ENCODE data around the gene DCDC2C. TPM values are rescaled to one million over a fixed set of nuclear protein-coding genes. Genes with fewer than 3 reads are reported as not detected.
A peak's percentile ranks its signal among the peaks of the same experiment; 100 is the strongest.

DCDC2C gene
- total RNA-seq, 8 experiments from 2014 or later, result not detected

GRCh38 chr2:3705782-3706181 lies 2.4 kb downstream of the DCDC2C start:
- Histone ChIP-seq H3K4me3 (no peak overlapping the region), H3K27ac (no peak overlapping the region), H3K4me1 (replicated peaks in 1 of 2) (peaks cover 18 to 23% of the 10 kb centered on the region in 2 donors)
- peak in 1 of 8 experiments; percentile 64 for ATAC-seq (replicated peaks in 6 of 8)
- WGBS, 10 experiments, result 0 to 60% (median 18%) methylated on average over 1 to 2 of the region's 2 CpGs
- in situ Hi-C loops (cut with MboI; ENCODE audit: low pct_unique_long_range_greater_than_20kb in 2 of 9, low sequenced_read_pairs in 9 of 9, unreplicated experiment in 9 of 9), result no loop called here

- ATAC-seq (replicated peaks in 6 of 8), result no peak
- in situ Hi-C loops (cut with MboI; ENCODE audit: low pct_unique_long_range_greater_than_20kb in 2 of 9, low sequenced_read_pairs in 9 of 9, unreplicated experiment in 9 of 9), result no loop called here
- no peak overlapping the region for H3K27ac ChIP-seq
- 0 to 83% (median 0%) methylated on average over 1 to 2 of the region's 5 CpGs; no CpG with 5 or more reads in 5 of the 10 experiments for WGBS, 10 experiments
- no peak overlapping the region for H3K4me3 ChIP-seq
- peaks cover 18 to 23% of the 10 kb centered on the region in 2 donors for H3K4me1 ChIP-seq (replicated peaks in 1 of 2)
Observed at GRCh38 chr2:3706892-3707291, 3.5 kb downstream of the DCDC2C start.

- in situ Hi-C loops (cut with MboI; ENCODE audit: low pct_unique_long_range_greater_than_20kb in 2 of 9, low sequenced_read_pairs in 9 of 9, unreplicated experiment in 9 of 9), result no loop called here
- Histone ChIP-seq H3K27ac (no peak overlapping the region), H3K4me1 (replicated peaks in 1 of 2) (peaks cover 18 to 23% of the 10 kb centered on the region in 2 donors), H3K4me3 (no peak overlapping the region)
- 43 to 100% (median 89%) methylated on average over 2 to 4 of the region's 4 CpGs; no CpG with 5 or more reads in 3 of the 10 experiments for WGBS, 10 experiments
- ATAC-seq (replicated peaks in 6 of 8), result no peak
Observed at GRCh38 chr2:3708576-3708975, 5.2 kb downstream of the DCDC2C start.

- Histone ChIP-seq H3K4me1 (replicated peaks in 1 of 2) (peaks cover 18 to 23% of the 10 kb centered on the region in 2 donors), H3K4me3 (no peak overlapping the region), H3K27ac (no peak overlapping the region)
- WGBS, 10 experiments, result 0 to 94% (median 87%) methylated on average over 2 to 6 of the region's 6 CpGs; no CpG with 5 or more reads in 1 of the 10 experiments
- no peak for ATAC-seq (replicated peaks in 6 of 8)
- in situ Hi-C loops (cut with MboI; ENCODE audit: low pct_unique_long_range_greater_than_20kb in 2 of 9, low sequenced_read_pairs in 9 of 9, unreplicated experiment in 9 of 9), result no loop called here
Observed at GRCh38 chr2:3709225-3709624, 5.8 kb downstream of the DCDC2C start.

- H3K27ac ChIP-seq, result no peak overlapping the region
- 4 to 100% (median 77%) methylated on average over 1 to 3 of the region's 3 CpGs; no CpG with 5 or more reads in 2 of the 10 experiments for WGBS, 10 experiments
- in situ Hi-C loops (cut with MboI; ENCODE audit: low pct_unique_long_range_greater_than_20kb in 2 of 9, low sequenced_read_pairs in 9 of 9, unreplicated experiment in 9 of 9), result no loop called here
- ATAC-seq (replicated peaks in 6 of 8), result peak in 2 of 8 experiments; percentile 16 to 19
- no peaks in the 10 kb centered on the region for H3K4me1 ChIP-seq (replicated peaks in 1 of 2)
- H3K4me3 ChIP-seq, result no peak overlapping the region
Observed at GRCh38 chr2:3712424-3712823, 9.0 kb downstream of the DCDC2C start.

- H3K4me1 ChIP-seq (replicated peaks in 1 of 2), result no peaks in the 10 kb centered on the region
- 0 to 86% (median 72%) methylated on average over 1 to 7 of the region's 10 CpGs; no CpG with 5 or more reads in 1 of the 10 experiments for WGBS, 10 experiments
- H3K4me3 ChIP-seq, result no peak overlapping the region
- no peak overlapping the region for H3K27ac ChIP-seq
- in situ Hi-C loops (cut with MboI; ENCODE audit: low pct_unique_long_range_greater_than_20kb in 2 of 9, low sequenced_read_pairs in 9 of 9, unreplicated experiment in 9 of 9), result no loop called here
- ATAC-seq (replicated peaks in 6 of 8), result peak in 3 of 8 experiments; percentile 62 to 96 (median 65)
Observed at GRCh38 chr2:3712831-3713503, 9.6 kb downstream of the DCDC2C start.

- H3K27ac ChIP-seq, result no peak overlapping the region
- no peak for ATAC-seq (replicated peaks in 6 of 8)
- in situ Hi-C loops (cut with MboI; ENCODE audit: low pct_unique_long_range_greater_than_20kb in 2 of 9, low sequenced_read_pairs in 9 of 9, unreplicated experiment in 9 of 9), result no loop called here
- no peaks in the 10 kb centered on the region for H3K4me1 ChIP-seq (replicated peaks in 1 of 2)
- no peak overlapping the region for H3K4me3 ChIP-seq
- WGBS, 10 experiments, result 12 to 87% (median 43%) methylated on average over 3 to 8 of the region's 8 CpGs; no CpG with 5 or more reads in 2 of the 10 experiments
Observed at GRCh38 chr2:3718679-3719078, 15.3 kb downstream of the DCDC2C start.

- Histone ChIP-seq H3K27ac (no peak overlapping the region), H3K4me3 (no peak overlapping the region), H3K4me1 (replicated peaks in 1 of 2) (peaks cover 16 to 22% of the 10 kb centered on the region in 2 donors)
- no peak for ATAC-seq (replicated peaks in 6 of 8)
- in situ Hi-C loops (cut with MboI; ENCODE audit: low pct_unique_long_range_greater_than_20kb in 2 of 9, low sequenced_read_pairs in 9 of 9, unreplicated experiment in 9 of 9), result loop anchor here in 1 of 9 experiments (25.0 kb wide), 1 partner anchor 1037 kb away; no protein-coding TSS in a partner anchor
- WGBS, 10 experiments, result 80 to 90% methylated on average over 1 to 2 of the region's 11 CpGs; no CpG with 5 or more reads in 8 of the 10 experiments
Observed at GRCh38 chr2:3725002-3725401, 21.6 kb downstream of the DCDC2C start.

- Histone ChIP-seq H3K4me3 (no peak overlapping the region), H3K27ac (no peak overlapping the region), H3K4me1 (replicated peaks in 1 of 2) (peaks cover 16 to 22% of the 10 kb centered on the region in 2 donors)
- WGBS, 10 experiments, result 12 to 85% (median 79%) methylated on average over 2 to 12 of the region's 23 CpGs; no CpG with 5 or more reads in 1 of the 10 experiments
- no peak for ATAC-seq (replicated peaks in 6 of 8)
- in situ Hi-C loops (cut with MboI; ENCODE audit: low pct_unique_long_range_greater_than_20kb in 2 of 9, low sequenced_read_pairs in 9 of 9, unreplicated experiment in 9 of 9), result loop anchor here in 1 of 9 experiments (25.0 kb wide), 1 partner anchor 1037 kb away; no protein-coding TSS in a partner anchor
Observed at GRCh38 chr2:3725458-3726250, 22.3 kb downstream of the DCDC2C start.

GRCh38 chr2:3726511-3726910 lies 23.1 kb downstream of the DCDC2C start:
- ATAC-seq (replicated peaks in 6 of 8), result no peak
- H3K4me3 ChIP-seq, result no peak overlapping the region
- 60 to 100% (median 82%) methylated on average over 1 to 2 of the region's 10 CpGs; no CpG with 5 or more reads in 5 of the 10 experiments for WGBS, 10 experiments
- in situ Hi-C loops (cut with MboI; ENCODE audit: low pct_unique_long_range_greater_than_20kb in 2 of 9, low sequenced_read_pairs in 9 of 9, unreplicated experiment in 9 of 9), result loop anchor here in 1 of 9 experiments (25.0 kb wide), 1 partner anchor 1036 kb away; no protein-coding TSS in a partner anchor
- H3K27ac ChIP-seq, result no peak overlapping the region
- H3K4me1 ChIP-seq (replicated peaks in 1 of 2), result peaks cover 16 to 22% of the 10 kb centered on the region in 2 donors

GRCh38 chr2:3727397-3728045 lies 24.1 kb downstream of the DCDC2C start:
- in situ Hi-C loops (cut with MboI; ENCODE audit: low pct_unique_long_range_greater_than_20kb in 2 of 9, low sequenced_read_pairs in 9 of 9, unreplicated experiment in 9 of 9), result loop anchor here in 1 of 9 experiments (25.0 kb wide), 1 partner anchor 1035 kb away; no protein-coding TSS in a partner anchor
- peak in 2 of 8 experiments; percentile 6 to 49 for ATAC-seq (replicated peaks in 6 of 8)
- H3K27ac ChIP-seq, result no peak overlapping the region
- 8 to 80% (median 58%) methylated on average over 1 to 9 of the region's 12 CpGs; no CpG with 5 or more reads in 1 of the 10 experiments for WGBS, 10 experiments
- peaks cover 16 to 22% of the 10 kb centered on the region in 2 donors for H3K4me1 ChIP-seq (replicated peaks in 1 of 2)
- no peak overlapping the region for H3K4me3 ChIP-seq
